PC-9 (cell line): ENCODE measurements around the gene APBA3. TPM values are rescaled to one million over a fixed set of nuclear protein-coding genes. Genes with fewer than 3 reads are reported as not detected.

ENCODE experiments used
- BruUV-seq: library from RNA; stranded (reverse); fragments of 400-500 nt; replicated peaks from 2 replicates; lab custom pipeline; 2021; lab: Mats Ljungman, UMichigan
- CTCF ChIA-PET: fragments of 300-600 bp; sonication (Branson Sonifier 250); formaldehyde crosslinking; loops from one replicate; lab custom pipeline; 2022; ENCODE audit warnings: antibody characterized with exemption; lab: Charles Lee
- POLR2A ChIA-PET: fragments of 300-600 bp; sonication (Branson Sonifier 250); formaldehyde crosslinking; loops from one replicate; lab custom pipeline; 2022; ENCODE audit warnings: antibody characterized with exemption; ENCODE audit not compliant: unreplicated experiment; lab: Charles Lee
- DNase-seq, 2 experiments: peaks; one replicate each; pipeline versions ENCODE4 v3.0.0 to v3.0.0-alpha.2; 2015 to 2022; ENCODE audit warnings: mixed read lengths in 1 of 2
- H2AFZ ChIP-seq: fragments of 200-600 bp; sonication (generic); 2 replicates; pipeline ENCODE4 v1.8.1; 2017; ENCODE audit warnings: antibody characterized with exemption
- H3F3A ChIP-seq: fragments of 200-600 bp; sonication (generic); 2 replicates; pipeline ENCODE4 v1.8.1; 2017; ENCODE audit warnings: antibody characterized with exemption, mild to moderate bottlenecking, low read depth; ENCODE audit not compliant: insufficient read depth
- H3K27ac ChIP-seq: fragments of 200-600 bp; sonication (generic); 2 replicates; pipeline ENCODE4 v1.6.1; 2016; ENCODE audit warnings: mixed run types
- H3K27me3 ChIP-seq: fragments of 200-600 bp; sonication (generic); 2 replicates; pipeline ENCODE4 v1.6.1; 2016; ENCODE audit warnings: low read depth, mixed run types; ENCODE audit not compliant: insufficient read depth
- H3K36me3 ChIP-seq: fragments of 200-600 bp; sonication (generic); 2 replicates; pipeline ENCODE4 v1.6.1; 2016; ENCODE audit warnings: low read depth, mixed run types
- H3K4me1 ChIP-seq: fragments of 200-600 bp; sonication (generic); replicated peaks from 2 replicates; pipeline ENCODE4 v1.6.1; 2016; ENCODE audit warnings: mixed run types; ENCODE audit not compliant: insufficient read depth
- H3K4me2 ChIP-seq: fragments of 200-600 bp; sonication (generic); 2 replicates; pipeline ENCODE4 v1.6.1; 2017; ENCODE audit warnings: mixed run types
- H3K4me3 ChIP-seq: fragments of 200-600 bp; sonication (generic); 2 replicates; pipeline ENCODE4 v1.6.1; 2016; ENCODE audit warnings: mixed run types
- H3K79me2 ChIP-seq: fragments of 200-600 bp; sonication (generic); 2 replicates; pipeline ENCODE4 v1.6.1; 2017; ENCODE audit warnings: low read depth, mixed run types
- H3K9me2 ChIP-seq: fragments of 200-600 bp; sonication (generic); 2 replicates; pipeline ENCODE4 v1.8.1; 2017; ENCODE audit warnings: mild to moderate bottlenecking; ENCODE audit not compliant: insufficient read depth
- H3K9me3 ChIP-seq: fragments of 200-600 bp; sonication (generic); 2 replicates; pipeline ENCODE4 v1.8.1; 2016; ENCODE audit warnings: low read depth; ENCODE audit not compliant: insufficient read depth
- H4K20me1 ChIP-seq: fragments of 200-600 bp; sonication (generic); 2 replicates; pipeline ENCODE4 v1.8.1; 2017; ENCODE audit not compliant: insufficient read depth
- EZH2 ChIP-seq: fragments of 200-600 bp; sonication (generic); IDR thresholded peaks from 2 replicates; pipeline ENCODE4 v1.8.0; 2017; ENCODE audit warnings: antibody characterized with exemption, low read depth
- intact Hi-C: fragments of 100-400 bp; cut with micrococcal nuclease; formaldehyde crosslinking; loops from one replicate; pipeline ENCODE4 v1.10.0; 2022; ENCODE audit not compliant: unreplicated experiment
- total RNA-seq: library from RNA; stranded (reverse); gene quantifications from 2 replicates; pipeline ENCODE4 v1.2.3, GENCODE V29; 2021
- TF ChIP-seq, protein P1 (sequence below): fragments of 200-600 bp; sonication (generic); conservative IDR thresholded peaks from 2 replicates; pipeline ENCODE4 v1.6.1; 2017; ENCODE audit warnings: mixed run types, antibody characterized with exemption, mild to moderate bottlenecking, moderate library complexity

The APBA3 gene
- total RNA-seq, 1 experiment from 2014 or later = 16.0 TPM

DNA sequence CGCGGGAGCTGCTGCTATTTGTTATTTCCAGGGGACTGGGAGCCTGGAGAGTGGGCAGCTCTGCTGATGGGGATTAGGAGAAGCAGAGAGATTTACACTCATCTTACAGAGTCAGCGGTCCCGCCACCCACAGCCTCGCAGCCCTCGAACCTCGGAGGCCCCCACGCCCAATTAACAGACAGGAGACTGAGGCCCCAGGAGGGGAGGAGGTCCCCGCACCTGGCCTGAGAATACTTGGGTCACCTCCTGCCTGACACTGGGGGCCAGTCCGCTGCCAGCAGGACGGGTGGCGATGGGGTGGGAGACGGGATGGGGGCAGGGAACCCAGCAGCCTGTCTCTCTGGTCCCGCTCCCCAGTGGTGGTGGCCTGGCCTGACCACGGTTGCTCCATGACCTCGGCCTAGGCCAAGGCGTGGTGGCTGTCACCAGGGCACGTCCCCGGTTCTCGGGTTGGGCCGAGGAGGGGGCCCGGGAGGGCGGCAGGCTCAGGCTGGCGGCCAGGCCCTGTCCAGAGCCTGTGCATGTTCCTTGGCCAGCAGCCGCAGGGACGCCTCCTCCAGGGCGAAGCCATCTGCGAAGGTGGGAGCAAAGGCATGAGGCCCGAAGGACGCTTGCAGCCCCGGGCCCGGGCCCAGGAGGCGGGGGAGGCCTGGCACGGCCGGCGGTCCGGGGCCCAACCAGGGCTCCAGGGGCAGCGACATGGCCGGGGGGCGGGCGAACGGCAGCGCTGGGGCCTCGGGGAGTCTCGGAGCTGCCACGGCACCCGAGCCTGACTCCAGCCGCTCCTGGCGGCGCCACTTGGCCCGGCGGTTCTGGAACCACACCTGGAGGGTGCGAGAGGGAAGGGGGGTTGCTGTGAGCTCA is 8.9 kb upstream of the APBA3 start:
- POLR2A ChIA-PET = no interaction called here
- CTCF ChIA-PET = no interaction called here
- no peaks in the 10 kb centered on the region for H3K9me3 ChIP-seq
- TF ChIP-seq, protein P1, sequence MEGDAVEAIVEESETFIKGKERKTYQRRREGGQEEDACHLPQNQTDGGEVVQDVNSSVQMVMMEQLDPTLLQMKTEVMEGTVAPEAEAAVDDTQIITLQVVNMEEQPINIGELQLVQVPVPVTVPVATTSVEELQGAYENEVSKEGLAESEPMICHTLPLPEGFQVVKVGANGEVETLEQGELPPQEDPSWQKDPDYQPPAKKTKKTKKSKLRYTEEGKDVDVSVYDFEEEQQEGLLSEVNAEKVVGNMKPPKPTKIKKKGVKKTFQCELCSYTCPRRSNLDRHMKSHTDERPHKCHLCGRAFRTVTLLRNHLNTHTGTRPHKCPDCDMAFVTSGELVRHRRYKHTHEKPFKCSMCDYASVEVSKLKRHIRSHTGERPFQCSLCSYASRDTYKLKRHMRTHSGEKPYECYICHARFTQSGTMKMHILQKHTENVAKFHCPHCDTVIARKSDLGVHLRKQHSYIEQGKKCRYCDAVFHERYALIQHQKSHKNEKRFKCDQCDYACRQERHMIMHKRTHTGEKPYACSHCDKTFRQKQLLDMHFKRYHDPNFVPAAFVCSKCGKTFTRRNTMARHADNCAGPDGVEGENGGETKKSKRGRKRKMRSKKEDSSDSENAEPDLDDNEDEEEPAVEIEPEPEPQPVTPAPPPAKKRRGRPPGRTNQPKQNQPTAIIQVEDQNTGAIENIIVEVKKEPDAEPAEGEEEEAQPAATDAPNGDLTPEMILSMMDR = no peak
- no peak for TF ChIP-seq EZH2
- intact Hi-C loops = no loop called here
- H3K4me1 ChIP-seq = no peaks in the 10 kb centered on the region
- H3K27me3 ChIP-seq = no peaks in the 10 kb centered on the region
- no peaks in the 10 kb centered on the region for H3K9me2 ChIP-seq
- no peak for DNase-seq
- no peaks in the 10 kb centered on the region for H4K20me1 ChIP-seq
- H3K4me2 ChIP-seq = no peak overlapping the region
- no peaks in the 10 kb centered on the region for H3K79me2 ChIP-seq
- no TSS peak for BruUV-seq
- H3K4me3 ChIP-seq = no peak overlapping the region
- no peaks in the 10 kb centered on the region for H3F3A ChIP-seq
- no peaks in the 10 kb centered on the region for H3K36me3 ChIP-seq
- H3K27ac ChIP-seq = no peak overlapping the region
- no peak overlapping the region for H2AFZ ChIP-seq

DNA sequence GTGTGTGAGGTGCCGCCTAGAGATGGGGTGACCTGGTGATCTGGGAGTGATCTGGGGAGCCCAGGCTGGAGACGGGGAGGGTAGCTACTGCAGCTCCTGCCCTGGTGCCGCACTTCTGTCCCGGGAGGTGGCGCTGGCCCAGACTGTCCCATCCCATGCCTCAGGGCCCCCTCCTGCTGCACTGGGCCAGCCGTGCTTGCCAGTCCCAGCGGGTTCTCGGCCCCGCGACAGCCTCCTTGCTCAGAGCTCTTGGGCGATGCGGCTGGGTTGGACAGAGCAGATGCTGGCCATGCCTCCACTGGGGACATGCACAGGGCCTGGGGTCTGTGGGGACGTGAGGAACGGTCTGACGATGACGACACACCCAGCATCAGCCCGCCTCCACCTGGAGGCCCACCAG is 8.0 kb upstream of the APBA3 start:
- H3K4me1 ChIP-seq = no peaks in the 10 kb centered on the region
- no peak for TF ChIP-seq EZH2
- TF ChIP-seq, protein P1 = no peak
- intact Hi-C loops = no loop called here
- CTCF ChIA-PET = no interaction called here
- no peak overlapping the region for H3K4me3 ChIP-seq
- no peaks in the 10 kb centered on the region for H4K20me1 ChIP-seq
- DNase-seq = no peak
- H3K27me3 ChIP-seq = no peaks in the 10 kb centered on the region
- no peak overlapping the region for H3K4me2 ChIP-seq
- H3K79me2 ChIP-seq = no peaks in the 10 kb centered on the region
- no peaks in the 10 kb centered on the region for H3K36me3 ChIP-seq
- no TSS peak for BruUV-seq
- no peak overlapping the region for H2AFZ ChIP-seq
- no peaks in the 10 kb centered on the region for H3K9me2 ChIP-seq
- no peaks in the 10 kb centered on the region for H3K9me3 ChIP-seq
- H3F3A ChIP-seq = no peaks in the 10 kb centered on the region
- H3K27ac ChIP-seq = no peak overlapping the region
- POLR2A ChIA-PET = no interaction called here

DNA sequence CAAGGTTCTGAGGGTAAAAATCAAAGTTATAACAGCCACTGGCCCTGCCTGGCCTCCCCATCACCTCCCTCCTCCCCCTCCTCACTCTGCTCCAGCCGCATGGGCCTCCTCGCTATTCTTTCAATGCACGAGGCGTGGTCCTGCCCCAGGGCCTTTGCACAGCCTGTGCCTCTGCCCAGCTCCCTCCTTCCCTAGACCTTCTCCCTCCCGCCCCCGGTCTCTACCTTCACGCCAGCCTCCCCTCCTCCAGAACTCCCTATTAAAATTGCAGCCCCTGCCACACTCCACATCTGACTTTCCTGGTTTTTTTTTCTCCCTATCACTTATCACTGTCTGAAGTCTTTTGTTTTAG is 7.2 kb upstream of the APBA3 start:
- Histone ChIP-seq H3K27ac (no peak overlapping the region), H3K9me2 (no peaks in the 10 kb centered on the region), H3K4me2 (no peak overlapping the region), H3K4me1 (no peaks in the 10 kb centered on the region), H2AFZ (no peak overlapping the region), H3K79me2 (no peaks in the 10 kb centered on the region), H3K36me3 (no peaks in the 10 kb centered on the region), H3K27me3 (no peaks in the 10 kb centered on the region), H3K4me3 (no peak overlapping the region), H3F3A (no peaks in the 10 kb centered on the region), H3K9me3 (no peaks in the 10 kb centered on the region), H4K20me1 (no peaks in the 10 kb centered on the region)
- TF ChIP-seq, protein P1 = no peak
- TF ChIP-seq EZH2 = no peak
- intact Hi-C loops = no loop called here
- CTCF ChIA-PET = no interaction called here
- DNase-seq = no peak
- no TSS peak for BruUV-seq
- POLR2A ChIA-PET = no interaction called here
